Uterus (tissue), 4 donors: ENCODE results near the gene POP5. TPM values are rescaled to one million over a fixed set of nuclear protein-coding genes. Genes with fewer than 3 reads are reported as not detected.

Experiments
- DNase-seq, 2 donors: peaks; one replicate each; pipeline ENCODE4 v3.0.0-alpha.2; 2019 to 2020
- H3K27ac ChIP-seq, 2 donors: fragments of 200-600 bp; sonication (generic); 1 replicate in 1 of 2; 2 replicates in 1 of 2; pipeline ENCODE4 v1.5.1; 2016 to 2018
- H3K27me3 ChIP-seq, 2 donors: fragments of 200-600 bp; sonication (generic); one replicate each; pipeline ENCODE4 v1.5.1; 2018 to 2019; ENCODE audit warnings: control low read depth in 1 of 2
- H3K36me3 ChIP-seq, 2 donors: fragments of 200-600 bp; sonication (generic); one replicate each; pipeline ENCODE4 v1.5.1; 2019; ENCODE audit warnings: control low read depth in 1 of 2
- H3K4me1 ChIP-seq, 2 donors: fragments of 200-600 bp; sonication (generic); one replicate each; pipeline ENCODE4 v1.5.1; 2018 to 2019; ENCODE audit warnings: control low read depth in 1 of 2
- H3K4me3 ChIP-seq, 2 donors: fragments of 200-600 bp; sonication (generic); 1 replicate in 1 of 2; 2 replicates in 1 of 2; pipeline ENCODE4 v1.5.1; 2018 to 2019; ENCODE audit warnings: mild to moderate bottlenecking in 1 of 2
- H3K9me3 ChIP-seq, 2 donors: fragments of 200-600 bp; sonication (generic); one replicate each; pipeline ENCODE4 v1.5.1; 2019; ENCODE audit warnings: control low read depth in 1 of 2
- POLR2A ChIP-seq, 2 donors: fragments of 450-650 bp; IDR thresholded peaks; one replicate each; pipeline ENCODE4 v1.6.1; 2016; ENCODE audit warnings: antibody characterized with exemption in 2 of 2, mild to moderate bottlenecking in 1 of 2, moderate library complexity in 1 of 2
- intact Hi-C: fragments of 100-400 bp; cut with DNase I; formaldehyde crosslinking; loops from one replicate; pipeline ENCODE4 v1.15.1; 2023; ENCODE audit warnings: low total_unique reads
- total RNA-seq, 4 donors: library from RNA; depleted of rRNA in 3 of 4; stranded (reverse); fragments of >200 nt in 3 of 4; gene quantifications; one replicate each; pipeline versions ENCODE4 v1.1.0 to v1.2.4, GENCODE V29; 2014 to 2023
- TF ChIP-seq, protein P1 (sequence below), 4 experiments: fragments of 200-600 bp in 2 of 4; fragments of 450-650 bp in 2 of 4; sonication (generic) in 2 of 4; IDR thresholded peaks; one replicate each; pipeline ENCODE4 v1.5.1; 2016 to 2019; ENCODE audit warnings: antibody characterized with exemption in 4 of 4, mild to moderate bottlenecking in 2 of 4, moderate library complexity in 1 of 4
- donor health status: DM: yes; HTN: yes; CAD: no.

POP5 gene
- total RNA-seq, 4 donors from 2014 or later: 0.59 to 32.2 (median 18.0) TPM

DNA sequence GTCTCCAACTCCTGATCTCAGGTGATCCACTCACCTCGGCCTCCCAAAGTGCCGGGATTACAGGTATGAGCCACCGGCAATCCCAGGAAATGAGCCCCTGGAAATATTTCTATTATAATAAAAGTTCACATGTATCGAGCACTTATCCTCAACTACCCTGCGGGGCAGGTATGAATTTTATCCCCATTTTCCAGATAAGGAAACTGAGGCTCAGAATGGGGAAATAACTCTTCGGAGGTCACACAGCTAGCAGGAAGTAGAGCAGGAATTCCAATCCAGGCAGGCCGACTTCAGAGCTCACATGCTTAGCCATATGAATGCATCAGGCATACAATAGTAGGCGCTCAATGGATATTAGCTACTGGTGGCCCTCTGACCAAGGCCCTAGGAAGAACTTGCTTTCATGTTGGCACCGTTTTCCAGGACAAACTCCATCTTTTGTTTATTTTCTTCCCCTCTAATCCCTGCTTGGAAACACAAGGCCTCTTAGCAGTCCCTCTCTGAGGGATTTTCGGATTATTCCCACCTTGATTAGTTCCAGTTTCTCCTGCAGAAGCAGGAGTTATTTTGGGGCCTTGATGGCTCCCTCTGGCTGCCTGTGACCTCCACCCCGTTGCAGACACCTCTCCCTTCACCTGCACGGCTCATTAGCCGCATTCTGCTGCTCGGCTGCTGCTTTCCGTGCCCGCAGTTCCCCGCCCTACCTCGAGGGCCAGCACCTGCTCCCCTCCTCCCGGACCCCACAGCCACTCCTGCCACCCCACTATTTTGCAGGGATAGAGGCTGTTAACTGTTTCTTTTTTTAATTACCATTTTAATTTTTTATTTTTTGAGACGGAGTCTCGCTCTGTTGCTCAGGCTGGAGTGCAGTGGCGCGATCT lies 18.7 kb upstream of the POP5 start:
- Histone ChIP-seq H3K9me3 (no peaks in the 10 kb centered on the region), H3K27me3 (no peaks in the 10 kb centered on the region), H3K36me3 (no peaks in the 10 kb centered on the region), H3K4me3 (no peak overlapping the region), H3K27ac (no peak overlapping the region), H3K4me1 (no peaks in the 10 kb centered on the region)
- TF ChIP-seq, protein P1, sequence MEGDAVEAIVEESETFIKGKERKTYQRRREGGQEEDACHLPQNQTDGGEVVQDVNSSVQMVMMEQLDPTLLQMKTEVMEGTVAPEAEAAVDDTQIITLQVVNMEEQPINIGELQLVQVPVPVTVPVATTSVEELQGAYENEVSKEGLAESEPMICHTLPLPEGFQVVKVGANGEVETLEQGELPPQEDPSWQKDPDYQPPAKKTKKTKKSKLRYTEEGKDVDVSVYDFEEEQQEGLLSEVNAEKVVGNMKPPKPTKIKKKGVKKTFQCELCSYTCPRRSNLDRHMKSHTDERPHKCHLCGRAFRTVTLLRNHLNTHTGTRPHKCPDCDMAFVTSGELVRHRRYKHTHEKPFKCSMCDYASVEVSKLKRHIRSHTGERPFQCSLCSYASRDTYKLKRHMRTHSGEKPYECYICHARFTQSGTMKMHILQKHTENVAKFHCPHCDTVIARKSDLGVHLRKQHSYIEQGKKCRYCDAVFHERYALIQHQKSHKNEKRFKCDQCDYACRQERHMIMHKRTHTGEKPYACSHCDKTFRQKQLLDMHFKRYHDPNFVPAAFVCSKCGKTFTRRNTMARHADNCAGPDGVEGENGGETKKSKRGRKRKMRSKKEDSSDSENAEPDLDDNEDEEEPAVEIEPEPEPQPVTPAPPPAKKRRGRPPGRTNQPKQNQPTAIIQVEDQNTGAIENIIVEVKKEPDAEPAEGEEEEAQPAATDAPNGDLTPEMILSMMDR (IDR thresholded peaks at IDR 0.05): no peak
- no peak for TF ChIP-seq POLR2A (IDR thresholded peaks at IDR 0.05)
- intact Hi-C loops: no loop called here
- DNase-seq: no peak

DNA sequence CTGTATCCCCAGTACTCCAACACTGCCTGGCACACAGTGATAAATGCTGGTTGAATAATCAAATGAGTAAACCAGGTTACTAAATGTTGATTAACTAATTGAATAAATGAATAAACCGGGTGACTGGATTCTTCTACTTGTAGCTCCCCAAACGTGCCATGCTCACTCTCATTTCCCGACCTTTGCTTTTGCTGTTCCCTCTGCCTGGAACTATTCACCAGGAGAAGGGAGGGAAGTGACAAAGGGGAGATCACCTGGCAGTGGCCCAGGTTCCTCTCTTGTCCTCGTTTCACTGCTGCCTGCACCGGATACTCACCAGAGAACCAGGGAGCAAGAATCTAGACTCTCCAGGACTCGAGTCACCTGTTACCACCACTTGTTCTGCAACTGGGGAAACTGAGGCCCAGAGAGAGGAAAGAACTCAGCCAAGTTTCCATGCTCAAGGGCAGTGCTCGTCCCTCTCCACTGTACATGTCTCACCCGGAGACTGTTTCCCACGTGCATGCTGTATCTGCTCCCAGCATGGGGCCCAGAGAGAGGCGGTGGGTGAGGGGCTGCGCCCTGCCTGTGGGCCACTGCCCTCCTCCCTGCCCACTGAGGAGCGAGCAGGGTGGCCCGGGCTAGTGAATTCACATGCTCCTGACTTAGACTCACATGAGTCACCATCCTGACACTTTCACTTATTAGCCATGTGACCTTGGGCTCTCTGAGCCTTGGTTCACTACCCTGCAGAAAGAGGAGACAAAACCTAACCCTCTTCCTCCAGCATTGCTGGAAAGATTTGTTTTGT lies 17.7 kb upstream of the POP5 start:
- H3K27me3 ChIP-seq: no peaks in the 10 kb centered on the region
- H3K36me3 ChIP-seq: no peaks in the 10 kb centered on the region
- TF ChIP-seq, protein P1 (IDR thresholded peaks at IDR 0.05): no peak
- TF ChIP-seq POLR2A (IDR thresholded peaks at IDR 0.05): no peak
- H3K27ac ChIP-seq: no peak overlapping the region
- no peaks in the 10 kb centered on the region for H3K4me1 ChIP-seq
- H3K4me3 ChIP-seq: no peak overlapping the region
- H3K9me3 ChIP-seq: no peaks in the 10 kb centered on the region
- intact Hi-C loops: no loop called here
- no peak for DNase-seq

DNA sequence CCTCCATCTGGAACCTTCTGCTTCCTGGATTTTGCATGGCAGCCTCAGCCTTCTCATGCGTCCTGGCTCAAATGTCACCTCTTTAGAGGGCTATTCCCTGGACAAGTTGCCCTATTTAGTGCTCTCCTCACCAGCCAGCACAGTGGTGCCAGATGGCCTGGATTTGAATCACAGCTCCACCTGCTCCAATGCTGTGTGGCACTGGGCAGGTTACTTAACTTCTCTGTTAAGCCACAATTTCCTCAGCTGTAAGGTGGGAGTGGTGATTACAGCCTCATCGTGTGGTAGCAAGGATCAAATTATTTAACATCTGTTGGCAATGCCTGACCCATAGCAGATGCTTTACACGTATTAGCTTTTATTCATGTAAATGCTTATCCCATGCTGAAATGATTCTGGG lies 16.7 kb upstream of the POP5 start:
- H3K27me3 ChIP-seq: no peaks in the 10 kb centered on the region
- H3K27ac ChIP-seq: no peak overlapping the region
- intact Hi-C loops: no loop called here
- H3K4me3 ChIP-seq: no peak overlapping the region
- no peaks in the 10 kb centered on the region for H3K9me3 ChIP-seq
- H3K36me3 ChIP-seq: no peaks in the 10 kb centered on the region
- no peak for DNase-seq
- no peaks in the 10 kb centered on the region for H3K4me1 ChIP-seq
- no peak for TF ChIP-seq POLR2A (IDR thresholded peaks at IDR 0.05)
- TF ChIP-seq, protein P1 (IDR thresholded peaks at IDR 0.05): no peak

DNA sequence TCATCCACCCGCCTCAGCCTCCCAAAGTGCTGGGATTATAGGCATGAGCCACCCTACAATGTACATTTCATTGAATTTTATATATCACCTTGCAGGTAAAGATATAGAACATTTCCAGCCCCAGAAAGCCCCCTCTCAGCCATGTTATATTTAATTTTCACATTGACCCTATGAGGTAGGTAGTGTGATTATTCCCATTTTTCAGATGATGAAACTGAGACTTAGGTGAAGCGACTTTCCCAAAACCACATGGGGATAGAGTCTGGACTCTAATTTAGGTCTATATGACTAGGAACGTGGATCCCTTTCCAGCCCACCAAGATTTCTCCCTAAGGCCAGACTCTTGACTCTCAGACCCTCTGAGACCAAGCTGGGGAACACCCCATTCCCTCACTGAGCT lies 15.7 kb upstream of the POP5 start:
- DNase-seq: no peak
- intact Hi-C loops: no loop called here
- TF ChIP-seq POLR2A (IDR thresholded peaks at IDR 0.05): no peak
- TF ChIP-seq, protein P1 (IDR thresholded peaks at IDR 0.05): no peak
- Histone ChIP-seq H3K27me3 (no peaks in the 10 kb centered on the region), H3K36me3 (no peaks in the 10 kb centered on the region), H3K27ac (no peak overlapping the region), H3K4me3 (no peak overlapping the region), H3K9me3 (no peaks in the 10 kb centered on the region), H3K4me1 (no peaks in the 10 kb centered on the region)
